ENCODE data around the gene RGS9. TPM values are rescaled to one million over a fixed set of nuclear protein-coding genes. Genes with fewer than 3 reads are reported as not detected.

The RGS9 gene
- total RNA-seq, 1 experiment from 2014 or later, result 4.0 TPM

GRCh38 chr17:65181237-65182061 lies 44.3 kb downstream of the RGS9 start:
- DNase-seq (ENCODE audit: low read depth), result no peak

DNA sequence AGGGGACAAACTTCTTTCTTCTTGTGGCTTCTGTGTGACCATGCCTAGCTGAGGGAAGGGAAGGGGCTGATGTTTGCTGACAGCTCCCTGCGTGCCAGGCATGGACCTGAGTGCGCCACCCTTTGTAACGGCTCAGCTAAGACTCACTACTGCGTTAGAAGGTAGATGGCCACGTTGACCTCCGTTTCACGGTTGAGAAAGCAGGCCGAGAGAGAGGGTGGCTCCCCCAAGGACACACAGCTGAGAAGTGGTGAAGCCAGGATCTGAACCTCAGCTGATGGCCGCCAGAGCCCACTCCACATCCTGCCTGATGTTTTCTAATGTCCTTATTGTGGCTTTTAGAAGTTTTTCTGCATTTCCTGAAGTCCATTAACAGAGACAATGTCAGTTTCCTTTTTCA lies 45.1 kb downstream of the RGS9 start:
- no peak for DNase-seq (ENCODE audit: low read depth)

DNA sequence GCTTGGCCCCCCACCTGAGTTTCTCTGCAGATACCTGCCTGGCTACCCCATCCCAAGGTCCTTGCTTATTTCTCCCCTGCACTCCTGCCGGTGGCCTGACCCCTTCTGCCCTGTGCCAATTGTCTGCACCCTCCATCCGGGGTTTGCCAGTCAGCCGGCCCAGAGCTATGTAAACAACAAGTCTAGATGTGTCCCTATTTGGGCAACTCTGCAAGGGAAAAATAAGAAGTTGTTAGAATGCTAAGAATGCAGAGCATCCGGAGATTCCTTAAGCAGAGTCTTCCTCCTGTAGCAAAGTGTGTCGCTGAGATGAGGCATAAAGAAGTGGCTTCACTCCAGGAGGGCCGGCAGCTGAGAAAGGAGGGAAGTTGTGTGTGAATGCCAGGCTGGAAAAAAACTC lies 46.6 kb downstream of the RGS9 start:
- DNase-seq (ENCODE audit: low read depth), result peak; percentile 65

DNA sequence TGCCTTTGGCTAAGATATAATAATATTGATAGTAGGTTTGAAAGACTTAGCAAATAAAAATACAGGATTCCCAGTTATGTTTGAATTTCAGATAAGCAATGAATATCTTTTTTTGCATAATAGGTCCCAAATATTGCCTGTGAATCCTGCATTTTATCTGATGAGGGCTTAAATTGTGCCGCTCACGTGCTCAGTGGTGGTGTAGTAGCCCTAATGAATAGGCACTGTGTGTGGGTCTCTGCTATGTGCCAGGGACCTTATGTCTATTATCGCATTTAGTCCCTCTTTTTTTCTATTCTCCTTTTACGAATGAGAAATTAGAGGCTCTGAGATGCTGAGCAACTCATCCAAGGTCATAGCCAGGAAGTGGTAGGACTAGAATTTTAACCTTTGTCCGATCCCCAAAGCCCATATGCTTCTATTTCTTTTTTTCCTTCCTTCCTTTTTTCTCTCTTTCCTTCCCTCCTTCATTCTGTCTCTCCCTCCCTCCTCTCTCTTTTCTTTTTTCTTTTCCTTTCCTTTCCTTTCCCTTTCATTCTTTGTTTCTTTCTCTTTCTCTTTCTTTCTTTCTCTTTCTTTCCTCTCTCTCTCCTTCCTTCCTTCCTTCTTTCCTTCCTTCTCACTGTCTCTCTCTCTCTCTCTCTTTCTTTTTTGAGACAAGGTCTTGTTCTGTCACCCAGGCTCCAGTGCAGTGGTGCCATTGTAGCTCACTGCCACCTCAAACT lies 47.2 kb downstream of the RGS9 start:
- no peak for DNase-seq (ENCODE audit: low read depth)

DNA sequence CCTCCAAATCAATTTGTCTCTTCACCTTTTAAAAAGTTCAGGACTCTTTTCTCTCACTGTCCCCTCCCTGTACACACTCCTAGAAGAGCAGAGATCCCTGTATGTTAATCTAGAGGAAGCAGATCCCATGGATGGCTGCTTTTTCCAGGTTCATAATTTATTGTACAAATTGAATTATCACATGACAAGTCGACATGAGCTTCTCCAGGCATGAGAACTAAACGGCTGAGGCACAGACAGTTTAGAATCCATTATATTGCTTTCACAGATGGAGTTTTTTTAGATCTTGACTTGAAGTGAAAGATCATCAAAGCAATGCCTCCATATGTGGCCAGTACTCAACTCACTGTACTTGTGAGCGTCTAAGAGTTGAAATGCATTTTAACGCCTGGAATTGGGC lies 47.9 kb downstream of the RGS9 start:
- no peak for DNase-seq (ENCODE audit: low read depth)

DNA sequence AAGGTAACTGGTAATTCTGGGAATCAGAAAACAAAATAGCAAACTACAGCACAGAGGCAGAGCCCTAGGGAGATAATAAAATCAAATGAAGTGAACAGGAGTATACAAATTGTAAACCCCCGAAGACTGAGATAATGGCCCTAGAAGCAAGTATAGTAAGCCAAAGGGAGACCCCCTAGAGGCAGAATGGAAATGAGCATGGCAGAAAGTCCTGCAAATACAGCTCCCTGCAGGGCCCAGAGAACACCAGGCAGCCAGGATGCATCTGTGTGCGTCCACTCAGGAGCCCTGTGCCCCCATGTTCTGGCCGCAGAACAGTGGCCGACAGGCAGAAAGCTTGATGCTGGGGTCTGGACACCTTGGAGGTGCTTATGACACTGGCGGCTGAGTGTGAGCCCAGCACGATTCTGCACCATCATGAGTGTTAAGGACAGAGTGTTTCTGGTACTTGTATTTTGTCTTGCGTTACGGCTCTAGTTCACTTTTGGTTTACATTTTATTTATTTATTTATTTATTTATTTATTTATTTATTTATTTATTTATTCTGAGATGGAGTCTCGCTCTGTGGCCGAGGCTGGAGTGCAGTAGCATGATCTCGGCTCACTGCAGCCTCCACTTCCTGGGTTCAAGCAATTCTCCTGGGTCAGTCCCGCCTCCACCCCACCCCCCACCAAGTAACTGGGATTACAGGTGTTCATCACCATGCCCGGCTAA lies 48.7 kb downstream of the RGS9 start:
- no peak for DNase-seq (ENCODE audit: low read depth)

- peak; percentile 48 for DNase-seq (ENCODE audit: low read depth)
Observed at GRCh38 chr17:65190467-65191097, 53.4 kb downstream of the RGS9 start.

GRCh38 chr17:65191811-65192740 lies 54.9 kb downstream of the RGS9 start:
- DNase-seq (ENCODE audit: low read depth), result peak; percentile 85

DNA sequence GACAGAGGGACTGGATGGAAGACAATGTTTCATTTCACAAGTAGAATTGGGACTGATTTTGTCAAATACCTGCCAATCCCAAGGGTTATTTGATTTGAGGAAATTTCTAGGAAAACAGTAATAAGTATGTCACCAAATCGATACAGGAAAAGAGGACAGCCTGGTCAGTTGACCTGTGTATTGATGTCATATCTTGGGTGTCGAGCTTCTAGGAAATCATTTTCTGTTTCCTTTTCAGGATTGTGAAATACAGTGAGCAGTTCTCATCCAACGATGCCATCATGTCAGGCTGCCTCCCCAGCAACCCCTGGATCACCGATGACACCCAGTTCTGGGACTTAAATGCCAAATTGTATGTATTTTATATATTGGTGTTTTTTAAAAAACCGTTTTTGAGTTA lies 56.1 kb downstream of the RGS9 start:
- no peak for DNase-seq (ENCODE audit: low read depth)

- DNase-seq (ENCODE audit: low read depth), result no peak
Observed at GRCh38 chr17:65193716-65194293, 56.6 kb downstream of the RGS9 start.

GRCh38 chr17:65194670-65195334 lies 57.6 kb downstream of the RGS9 start:
- no peak for DNase-seq (ENCODE audit: low read depth)

- DNase-seq (ENCODE audit: low read depth), result no peak
Observed at GRCh38 chr17:65195716-65196115, 58.5 kb downstream of the RGS9 start.

DNA sequence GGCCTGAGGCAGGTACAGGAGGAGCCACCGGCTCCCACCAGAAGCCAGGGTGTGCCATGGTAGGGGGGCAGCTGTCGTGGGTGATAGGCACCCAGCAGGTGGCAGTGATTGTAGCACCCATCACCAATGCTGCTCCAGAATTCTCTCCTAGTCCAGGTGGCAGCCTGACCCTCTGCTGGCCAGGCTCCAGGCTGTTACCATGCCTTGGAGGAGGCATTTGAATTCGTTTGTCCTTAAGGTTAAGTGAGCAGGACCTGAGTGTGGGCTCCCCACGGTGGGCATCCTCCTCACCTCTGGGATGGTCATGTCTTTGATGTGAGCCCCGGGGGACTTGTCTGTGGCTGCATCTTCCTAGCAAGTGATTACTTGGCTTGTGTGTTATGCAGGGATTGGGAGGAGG lies 59.4 kb downstream of the RGS9 start:
- DNase-seq (ENCODE audit: low read depth), result no peak

GRCh38 chr17:65197201-65197600 lies 60.0 kb downstream of the RGS9 start:
- no peak for DNase-seq (ENCODE audit: low read depth)

DNA sequence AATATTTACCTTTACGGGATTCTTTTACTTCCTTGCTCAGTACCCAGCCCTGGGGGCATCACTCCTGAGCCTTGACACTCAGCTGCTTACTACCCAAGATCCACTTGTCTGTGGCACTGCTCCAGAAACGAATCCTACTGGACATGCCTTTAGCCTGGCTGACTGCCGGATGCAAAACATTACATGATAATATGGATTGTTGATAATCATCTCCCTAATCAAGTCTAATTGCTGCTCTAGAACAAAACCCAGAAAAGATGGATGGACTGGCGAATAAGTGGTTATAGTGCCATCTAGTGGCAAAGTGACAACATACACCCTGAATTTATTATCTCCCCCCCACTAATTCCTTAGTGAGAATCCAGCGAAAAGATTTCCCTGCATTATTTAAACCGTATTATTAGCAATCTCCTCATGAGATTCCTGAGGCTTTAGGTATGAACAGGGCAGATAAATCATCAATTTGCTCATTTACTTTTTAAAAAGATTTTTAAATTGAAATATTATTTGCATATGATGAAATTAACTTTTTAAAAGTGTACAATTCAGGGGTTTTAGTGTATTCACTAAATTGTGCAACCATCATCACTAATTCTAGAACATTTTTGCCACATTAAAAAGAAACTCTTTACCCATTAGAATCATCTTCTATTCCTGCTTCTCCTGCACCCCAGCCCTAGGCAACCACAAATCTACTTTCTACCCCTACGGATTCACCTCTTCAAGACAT lies 61.6 kb downstream of the RGS9 start:
- DNase-seq (ENCODE audit: low read depth), result peak; percentile 60

DNA sequence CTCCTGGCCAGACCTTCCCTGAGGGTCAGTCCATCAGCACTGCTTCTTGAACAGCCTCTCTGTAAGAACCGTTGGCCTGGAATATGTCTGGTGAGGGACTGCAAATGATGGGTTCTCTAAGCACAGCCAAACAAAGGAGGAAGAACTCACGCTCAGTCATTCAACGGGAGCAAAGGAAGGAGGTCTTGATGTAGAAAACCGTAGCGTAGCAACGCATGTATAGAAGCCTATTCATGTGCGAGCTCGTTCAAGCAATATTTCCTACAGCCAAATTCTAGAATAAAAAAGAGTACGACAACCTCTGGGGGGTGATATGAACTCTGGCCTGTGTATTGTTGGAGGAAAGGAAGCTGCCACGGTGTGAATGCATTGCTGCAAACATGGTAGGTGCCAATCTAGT lies 64.2 kb downstream of the RGS9 start:
- no peak for DNase-seq (ENCODE audit: low read depth)

- no peak for DNase-seq (ENCODE audit: low read depth)
Observed at GRCh38 chr17:65202844-65203571, 65.8 kb downstream of the RGS9 start.

DNA sequence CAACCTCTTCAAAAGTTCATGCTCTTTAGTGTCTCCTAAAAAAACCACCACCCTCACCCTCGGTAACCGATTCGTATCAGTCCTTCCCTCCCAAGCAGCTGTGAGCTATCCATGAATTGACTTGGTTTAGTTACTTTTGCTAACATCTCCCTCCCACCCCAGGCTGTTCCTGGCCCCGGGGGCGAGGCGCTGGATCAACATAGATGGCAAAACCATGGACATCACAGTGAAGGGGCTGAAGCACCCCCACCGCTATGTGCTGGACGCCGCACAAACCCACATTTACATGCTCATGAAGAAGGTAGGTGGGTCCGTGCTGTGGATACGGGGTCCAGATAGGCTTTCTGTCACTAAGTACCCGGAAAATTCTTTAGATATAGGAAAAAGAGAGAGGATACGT lies 66.8 kb downstream of the RGS9 start:
- no peak for DNase-seq (ENCODE audit: low read depth)

Data from HT1080 (cell line).